Endometrial microvascular endothelial cells (primary cell): Measurements from ENCODE around the gene LRIG1. TPM values are rescaled to one million over a fixed set of nuclear protein-coding genes. Genes with fewer than 3 reads are reported as not detected.

Experiments used
- in situ Hi-C: cut with HindIII; loops from 2 replicates; pipeline ENCODE4 v1.10.0; 2017; ENCODE audit warnings: low sequenced_read_pairs, low pct_unique_long_range_greater_than_20kb; ENCODE audit errors: inconsistent ontology term
- total RNA-seq: library from RNA; depleted of rRNA; stranded (reverse); fragments of >200 nt; gene quantifications from one replicate; pipeline ENCODE4 v1.2.3, GENCODE V29; 2015; ENCODE audit errors: inconsistent ontology term

Gene LRIG1
- total RNA-seq, 1 donor from 2014 or later: 8.3 TPM

GRCh38 chr3:66506154-66506553, 5.3 kb upstream of the LRIG1 start:
- in situ Hi-C loops: no loop called here

DNA sequence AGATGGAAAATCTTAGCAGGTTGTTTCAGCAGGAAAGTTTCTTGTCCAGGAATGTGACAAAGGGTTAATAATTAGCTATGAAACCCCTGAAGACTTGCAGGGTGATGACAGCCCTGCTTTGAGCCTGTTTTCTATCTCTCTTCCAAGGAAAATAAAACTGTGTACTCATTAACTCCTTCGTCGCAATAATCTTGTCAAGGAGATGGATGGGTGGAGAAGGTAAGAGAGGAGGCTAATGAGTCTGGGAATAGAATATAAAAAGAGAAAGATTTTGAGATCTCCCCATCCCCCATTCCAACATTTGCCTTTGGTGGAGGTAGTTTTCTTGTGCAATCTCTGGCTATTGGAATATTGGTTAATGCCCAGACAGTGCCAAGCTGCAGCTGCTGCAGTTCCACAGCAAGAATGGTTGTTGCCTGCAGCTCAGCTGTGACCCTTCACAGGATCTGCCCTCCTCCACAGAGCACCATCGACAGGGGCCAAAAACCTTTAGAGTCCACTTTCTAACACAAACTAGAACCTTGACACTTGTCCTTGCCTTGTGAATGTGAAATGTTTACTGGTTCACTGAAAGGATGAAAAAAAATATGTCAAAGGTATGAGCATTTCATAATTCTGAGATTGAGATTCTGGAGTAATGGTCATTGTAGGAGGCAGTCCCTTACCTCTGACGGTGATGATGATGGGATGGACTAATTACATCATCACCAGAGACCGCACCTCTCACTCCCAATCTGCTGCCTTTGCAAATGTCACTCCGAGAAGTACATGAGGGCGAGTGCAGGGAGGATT, 4.2 kb upstream of the LRIG1 start:
- in situ Hi-C loops: no loop called here

DNA sequence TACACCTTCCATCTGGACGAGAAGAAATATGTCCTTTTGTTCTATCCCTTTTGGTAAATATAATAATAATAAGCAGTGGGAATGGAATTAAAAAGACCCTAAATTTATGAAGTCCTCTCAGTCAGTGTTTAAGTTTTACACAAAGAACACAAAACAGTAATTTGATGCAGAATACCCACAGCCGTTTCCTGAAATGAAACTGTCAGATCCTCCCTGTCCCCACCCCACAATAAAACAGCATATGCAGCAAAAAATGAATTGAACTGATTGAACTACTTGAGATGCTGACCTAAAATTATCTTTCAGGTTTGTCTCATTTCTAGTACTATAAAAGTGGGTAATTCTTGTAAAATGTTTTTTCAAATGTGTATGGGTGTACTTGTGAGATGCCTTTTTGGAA, 2.2 kb upstream of the LRIG1 start:
- in situ Hi-C loops: no loop called here

GRCh38 chr3:66502245-66502874, 1.5 kb upstream of the LRIG1 start:
- in situ Hi-C loops: no loop called here

DNA sequence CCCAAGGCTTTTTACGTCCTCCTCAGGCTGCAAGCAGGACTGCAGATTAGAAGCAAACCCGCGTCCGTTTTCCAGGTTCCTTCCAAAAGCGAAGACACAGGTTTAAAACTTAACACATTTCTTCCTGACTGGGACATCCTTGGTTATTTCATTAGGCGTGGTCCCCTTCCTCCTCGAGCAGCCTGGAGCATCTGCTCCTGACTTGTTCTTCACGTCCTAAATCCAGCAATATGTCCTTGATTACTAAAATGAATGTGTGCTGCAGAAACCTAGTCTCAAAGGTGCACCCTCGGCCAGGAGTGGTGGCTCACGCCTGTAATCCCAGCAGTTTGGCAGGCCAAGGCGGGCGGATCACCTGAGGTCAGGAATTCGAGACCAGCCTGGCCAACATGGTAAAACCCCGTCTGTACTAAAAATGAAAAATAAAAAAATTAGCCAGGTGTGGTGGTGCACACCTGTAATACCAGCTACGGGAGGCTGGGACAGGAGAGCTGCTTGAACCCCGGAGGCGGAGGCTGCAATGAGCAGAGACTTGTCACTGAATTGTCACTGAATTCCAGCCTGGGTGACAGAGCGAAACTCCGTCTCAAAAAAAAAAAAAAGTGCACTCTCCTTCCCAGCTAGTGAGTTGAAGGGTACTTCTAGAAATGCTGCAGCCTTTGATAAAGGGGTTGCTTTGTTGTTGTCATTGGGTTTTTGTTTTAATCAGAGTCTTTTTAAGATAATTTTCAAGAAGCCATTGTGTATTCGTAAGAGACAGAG, 842 bp upstream of the LRIG1 start:
- in situ Hi-C loops: no loop called here

DNA sequence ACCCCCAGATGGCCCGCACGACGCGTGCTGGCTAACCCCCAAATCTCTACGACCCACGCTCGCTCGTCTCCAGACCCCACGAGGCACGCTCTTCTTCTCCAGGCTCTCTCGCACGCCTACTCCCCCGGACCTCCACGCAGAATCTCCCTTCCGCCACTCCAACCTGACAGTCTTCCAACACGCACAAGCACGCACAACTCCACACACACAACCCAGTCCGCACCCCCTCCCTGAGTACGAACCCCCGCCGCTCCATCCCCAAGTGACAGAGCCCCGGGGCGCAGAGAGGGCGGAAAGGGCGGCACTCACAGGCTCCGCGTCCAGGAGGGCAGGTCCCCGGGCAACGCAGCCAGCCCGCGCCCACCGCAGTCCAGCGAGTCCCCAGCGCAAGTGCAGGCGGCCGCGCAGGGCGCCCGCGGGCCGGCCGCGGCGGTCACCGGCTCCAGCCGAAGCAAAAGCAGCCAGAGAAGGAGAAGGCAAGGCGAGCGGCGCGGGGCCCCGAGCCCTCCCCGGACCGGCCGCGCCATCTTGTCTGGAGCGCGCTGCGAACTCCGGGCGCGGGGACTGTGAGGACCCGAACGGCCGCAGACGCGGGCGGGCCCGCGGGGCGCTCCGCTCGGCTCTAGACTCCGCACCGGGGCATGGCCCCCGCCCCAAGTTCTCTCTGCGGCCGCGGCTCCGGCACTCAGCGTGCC, 794 bp downstream of the LRIG1 start:
- in situ Hi-C loops: no loop called here

DNA sequence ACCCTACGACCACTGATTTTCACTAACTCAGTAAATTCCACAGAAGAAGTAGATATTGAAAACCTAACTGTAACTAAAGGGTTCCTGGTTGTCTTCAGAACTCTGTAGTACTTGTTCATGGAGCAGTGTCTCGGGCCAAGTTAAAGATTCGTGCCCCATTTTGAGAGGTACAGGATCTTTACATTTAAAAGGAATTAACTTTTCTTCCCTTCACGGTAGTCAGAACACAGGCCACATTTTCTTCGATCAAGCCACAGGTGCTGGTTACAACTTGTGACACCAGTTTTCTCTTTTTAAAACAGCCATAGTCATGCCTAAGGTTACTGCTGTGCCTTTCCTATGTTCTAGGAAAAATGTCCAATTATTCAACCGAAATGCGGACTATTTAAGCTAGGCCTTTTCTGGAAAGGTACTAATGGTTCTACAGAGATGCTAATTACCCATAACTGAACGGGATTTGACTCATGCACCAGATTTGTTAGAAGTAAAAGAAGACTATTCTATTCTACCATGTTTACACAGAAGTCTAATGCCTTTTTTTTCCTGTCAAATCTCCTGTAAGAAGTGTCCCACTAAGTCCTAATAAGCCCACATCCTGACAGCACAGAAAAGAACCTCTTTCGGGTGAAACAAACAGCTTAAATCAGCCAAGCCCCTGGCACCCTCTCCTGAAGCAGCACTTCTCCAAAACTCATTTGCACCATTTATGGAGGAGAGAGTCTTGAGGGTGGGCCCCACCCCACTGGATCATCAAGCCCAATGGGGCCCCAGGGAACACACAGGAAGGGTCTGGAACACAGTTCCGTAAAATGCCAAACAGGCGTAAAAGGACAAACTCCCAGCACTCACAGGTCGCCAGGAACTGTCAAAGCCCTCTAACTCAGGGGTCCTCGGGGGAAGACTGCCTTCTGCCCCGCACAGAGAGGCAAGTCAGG, 1.9 kb downstream of the LRIG1 start:
- in situ Hi-C loops: no loop called here

DNA sequence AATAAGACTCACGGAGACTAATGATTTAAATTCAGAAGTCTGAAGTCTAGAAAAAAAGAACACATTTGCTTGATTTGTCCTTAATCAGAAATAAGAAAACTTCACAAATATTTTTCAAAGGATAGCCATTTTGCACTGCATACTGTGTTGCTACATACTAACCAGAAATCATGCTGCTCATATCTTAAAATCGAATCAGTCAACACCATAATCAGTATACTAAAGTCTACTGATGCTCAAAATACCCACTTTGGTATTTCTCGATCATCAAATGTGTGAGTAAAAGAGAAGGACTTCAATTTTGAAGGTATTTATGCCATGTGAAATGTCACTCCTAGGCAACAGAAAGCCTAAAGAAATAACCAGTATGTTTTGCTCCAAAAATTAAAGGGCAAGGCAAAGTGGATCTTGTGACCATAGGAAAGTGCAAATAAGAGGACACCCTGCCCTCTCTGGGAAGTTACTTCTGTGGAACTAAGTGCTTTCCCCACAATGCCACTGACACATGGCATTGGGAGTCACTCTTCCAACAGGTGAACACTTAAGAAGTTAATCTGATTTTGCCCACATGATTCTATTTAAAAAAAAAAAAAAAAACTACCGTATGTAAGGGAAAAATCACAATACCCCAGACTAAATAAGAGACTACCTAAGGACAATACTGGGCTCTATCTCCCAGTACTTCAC, 2.7 kb downstream of the LRIG1 start:
- in situ Hi-C loops: no loop called here

- in situ Hi-C loops: no loop called here
These were observed 3.4 kb downstream of the LRIG1 start for GRCh38 chr3:66497288-66497984.

- in situ Hi-C loops: no loop called here
These were observed 4.1 kb downstream of the LRIG1 start for GRCh38 chr3:66496746-66497145.

DNA sequence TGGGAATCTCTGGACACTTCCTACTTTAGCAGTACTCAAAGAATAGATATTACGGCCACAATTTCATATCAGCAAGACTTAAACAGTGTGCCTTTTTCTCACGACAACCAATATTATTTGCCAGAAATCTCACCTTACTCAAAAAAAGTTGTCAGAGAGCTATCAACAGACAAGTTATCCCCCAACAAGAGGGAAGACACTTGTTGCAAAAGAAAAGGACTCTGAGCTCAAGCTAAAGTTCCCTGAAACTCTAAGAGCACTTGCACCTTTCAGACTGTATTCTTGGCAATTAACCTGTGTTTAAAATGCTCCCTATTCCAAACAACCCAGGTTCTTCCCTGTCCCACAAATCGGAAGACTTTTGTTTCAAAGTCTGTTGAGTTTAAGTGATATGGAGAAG, 4.5 kb downstream of the LRIG1 start:
- in situ Hi-C loops: no loop called here

- in situ Hi-C loops: no loop called here
These were observed 5.2 kb downstream of the LRIG1 start for GRCh38 chr3:66495668-66496045.

DNA sequence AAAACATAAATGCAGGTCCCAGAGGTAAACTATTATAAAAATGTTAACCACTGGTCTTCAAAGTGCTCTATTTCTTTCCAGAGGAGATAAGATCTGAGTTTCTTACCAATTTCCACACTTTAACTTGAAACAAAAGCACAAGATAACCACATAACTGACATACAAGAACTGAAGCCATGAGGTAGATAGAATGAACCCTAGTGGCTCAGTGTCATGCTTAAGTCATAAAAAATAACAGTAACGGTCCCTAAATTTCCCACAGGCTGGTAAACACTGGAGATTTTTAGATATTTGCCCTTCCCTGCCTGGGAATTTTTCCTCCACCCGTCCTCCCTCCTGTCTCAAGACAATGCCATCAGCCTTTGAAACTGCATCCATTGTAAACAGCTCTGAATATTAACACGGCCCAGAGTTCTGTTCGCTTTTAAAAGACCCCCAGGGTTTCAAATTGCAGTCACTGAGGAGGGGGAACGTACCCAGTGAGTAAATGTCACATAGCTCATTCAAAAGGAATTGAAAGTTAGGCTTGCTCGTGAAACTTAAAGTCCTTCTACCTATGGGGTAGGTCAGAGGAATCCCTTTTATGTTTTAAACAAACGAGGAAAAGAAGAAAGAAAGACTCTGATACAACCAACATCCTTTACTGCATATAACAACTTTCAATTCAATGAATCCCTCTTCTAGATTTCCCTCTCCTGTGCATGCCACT, 5.7 kb downstream of the LRIG1 start:
- in situ Hi-C loops: no loop called here

DNA sequence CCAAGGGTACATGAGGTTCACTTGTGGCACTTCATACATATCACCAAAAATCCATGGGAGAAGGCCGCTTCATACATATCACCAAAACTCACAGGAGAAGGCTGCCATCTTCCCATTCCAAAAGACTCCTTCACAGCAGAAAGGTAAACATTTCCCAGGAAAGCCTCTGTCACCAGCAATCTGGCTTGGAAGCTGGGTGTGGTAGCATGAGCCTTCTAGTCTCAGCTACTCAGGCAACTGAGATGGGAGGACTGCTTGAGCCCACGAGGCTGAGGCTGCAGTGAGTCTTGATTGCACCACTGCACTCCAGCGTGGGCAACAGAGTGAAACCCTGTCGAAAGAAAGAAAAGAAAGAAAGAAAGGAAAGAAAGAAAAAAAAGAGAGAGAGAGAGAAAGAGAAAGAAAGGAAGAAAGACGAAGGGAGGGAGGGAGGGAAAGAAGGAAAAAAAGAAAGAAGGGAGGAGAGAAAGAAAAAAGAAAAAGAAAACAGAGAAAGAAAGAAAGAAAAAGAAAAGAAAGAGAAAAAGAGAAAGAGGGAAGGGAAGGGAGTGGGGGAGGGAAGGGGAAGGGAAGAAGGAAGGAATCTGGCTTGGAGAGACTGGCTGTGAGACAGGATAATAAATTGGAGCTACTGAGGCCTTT, 7.2 kb downstream of the LRIG1 start:
- in situ Hi-C loops: no loop called here

GRCh38 chr3:66492672-66493071, 8.2 kb downstream of the LRIG1 start:
- in situ Hi-C loops: no loop called here

DNA sequence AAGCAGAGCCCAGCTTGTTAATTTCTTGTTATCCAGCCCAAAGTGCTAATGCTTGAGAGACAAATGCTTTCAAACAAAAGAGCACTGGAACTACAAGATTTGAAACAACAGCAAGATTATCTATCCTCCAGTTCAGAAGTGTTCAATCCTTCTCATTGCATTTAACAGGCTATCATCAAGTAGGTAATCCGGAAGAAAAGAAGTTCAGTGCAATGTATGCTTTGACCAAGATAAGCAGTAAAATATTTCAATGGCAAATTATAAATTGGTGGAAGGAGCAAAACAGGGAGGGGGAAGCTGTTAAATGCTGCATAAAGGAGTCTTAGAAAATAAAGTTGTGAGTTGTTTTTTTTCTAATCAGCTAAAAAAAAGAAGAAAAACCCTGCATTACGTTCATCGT, 8.8 kb downstream of the LRIG1 start:
- in situ Hi-C loops: no loop called here
